HL-60/S4 (cell line): ENCODE results near the gene KRTAP12-1.

Source experiments
- in situ Hi-C: fragments of 300-500 bp; cut with MboI; formaldehyde crosslinking; loops from 2 replicates; pipeline ENCODE4 v1.14.3; 2022; ENCODE audit warnings: low sequenced_read_pairs

KRTAP12-1 gene

GRCh38 chr21:44681861-44682579, at the start of gene KRTAP12-1:
Gene KRTAP12-1, minus strand, starts transcription at chr21:44682163. Its CDS starts 40 bp downstream, at chr21:44682123.
- in situ Hi-C loops = no loop called here

GRCh38 chr21:44730951-44731579, 49.1 kb upstream of the KRTAP12-1 start:
- in situ Hi-C loops = no loop called here

- in situ Hi-C loops = no loop called here
These were observed 48.0 kb upstream of the KRTAP12-1 start for GRCh38 chr21:44730028-44730395.

GRCh38 chr21:44729336-44730027, 47.5 kb upstream of the KRTAP12-1 start:
- in situ Hi-C loops = no loop called here

GRCh38 chr21:44728716-44729115, 46.8 kb upstream of the KRTAP12-1 start:
- in situ Hi-C loops = no loop called here

- in situ Hi-C loops = no loop called here
These were observed 45.8 kb upstream of the KRTAP12-1 start for GRCh38 chr21:44727757-44728156.

- in situ Hi-C loops = no loop called here
These were observed 45.4 kb upstream of the KRTAP12-1 start for GRCh38 chr21:44727321-44727720.

GRCh38 chr21:44726826-44727225, 44.9 kb upstream of the KRTAP12-1 start:
- in situ Hi-C loops = no loop called here

- in situ Hi-C loops = no loop called here
These were observed 43.0 kb upstream of the KRTAP12-1 start for GRCh38 chr21:44724926-44725325.

- in situ Hi-C loops = no loop called here
These were observed 42.2 kb upstream of the KRTAP12-1 start for GRCh38 chr21:44724196-44724595.

GRCh38 chr21:44723177-44724131, 41.5 kb upstream of the KRTAP12-1 start:
- in situ Hi-C loops = no loop called here

- in situ Hi-C loops = no loop called here
These were observed 40.8 kb upstream of the KRTAP12-1 start for GRCh38 chr21:44722731-44723130.

GRCh38 chr21:44720170-44720569, 38.2 kb upstream of the KRTAP12-1 start:
- in situ Hi-C loops = no loop called here

GRCh38 chr21:44718571-44718970, 36.6 kb upstream of the KRTAP12-1 start:
- in situ Hi-C loops = no loop called here

GRCh38 chr21:44718093-44718492, 36.1 kb upstream of the KRTAP12-1 start:
- in situ Hi-C loops = no loop called here

GRCh38 chr21:44716984-44717383, 35.0 kb upstream of the KRTAP12-1 start:
- in situ Hi-C loops = no loop called here

- in situ Hi-C loops = no loop called here
These were observed 32.9 kb upstream of the KRTAP12-1 start for GRCh38 chr21:44714905-44715304.

- in situ Hi-C loops = no loop called here
These were observed 31.9 kb upstream of the KRTAP12-1 start for GRCh38 chr21:44713846-44714245.

GRCh38 chr21:44713130-44713529, 31.2 kb upstream of the KRTAP12-1 start:
- in situ Hi-C loops = no loop called here

GRCh38 chr21:44712203-44713028, 30.5 kb upstream of the KRTAP12-1 start:
- in situ Hi-C loops = no loop called here
